ENCODE measurements around the gene SCLT1. TPM values are rescaled to one million over a fixed set of nuclear protein-coding genes. Genes with fewer than 3 reads are reported as not detected.
A peak's percentile ranks its signal among the peaks of the same experiment; 100 is the strongest.

Gene SCLT1
- total RNA-seq, 8 experiments from 2014 or later: 10.3 to 42.7 (median 17.4) TPM

GRCh38 chr4:128978985-128979384, 114.4 kb downstream of the SCLT1 start:
- no peak overlapping the region for H3K4me3 ChIP-seq
- in situ Hi-C loops (cut with MboI; ENCODE audit: low pct_unique_long_range_greater_than_20kb in 2 of 9, low sequenced_read_pairs in 9 of 9, unreplicated experiment in 9 of 9): no loop called here
- no peak overlapping the region for H3K27ac ChIP-seq
- 80 to 100% (median 93%) methylated on average over 1 of the region's 1 CpG; no CpG with 5 or more reads in 6 of the 10 experiments for WGBS, 10 experiments
- H3K4me1 ChIP-seq (replicated peaks in 1 of 2): no peaks in the 10 kb centered on the region
- no peak for ATAC-seq (replicated peaks in 6 of 8)

- 49 to 100% (median 76%) methylated on average over 1 to 2 of the region's 2 CpGs; no CpG with 5 or more reads in 1 of the 10 experiments for WGBS, 10 experiments
- H3K4me1 ChIP-seq (replicated peaks in 1 of 2): no peaks in the 10 kb centered on the region
- in situ Hi-C loops (cut with MboI; ENCODE audit: low pct_unique_long_range_greater_than_20kb in 2 of 9, low sequenced_read_pairs in 9 of 9, unreplicated experiment in 9 of 9): no loop called here
- H3K4me3 ChIP-seq: no peak overlapping the region
- peak in 5 of 8 experiments; percentile 10 to 95 (median 65) for ATAC-seq (replicated peaks in 6 of 8)
- no peak overlapping the region for H3K27ac ChIP-seq
Observed at GRCh38 chr4:128974136-128974581, 119.2 kb downstream of the SCLT1 start.

- no peak overlapping the region for H3K27ac ChIP-seq
- no peak overlapping the region for H3K4me3 ChIP-seq
- ATAC-seq (replicated peaks in 6 of 8): no peak
- no peaks in the 10 kb centered on the region for H3K4me1 ChIP-seq (replicated peaks in 1 of 2)
- in situ Hi-C loops (cut with MboI; ENCODE audit: low pct_unique_long_range_greater_than_20kb in 2 of 9, low sequenced_read_pairs in 9 of 9, unreplicated experiment in 9 of 9): no loop called here
Observed at GRCh38 chr4:128973384-128973783, 120.0 kb downstream of the SCLT1 start.

GRCh38 chr4:128961405-128961804, 131.9 kb downstream of the SCLT1 start:
- no peak overlapping the region for H3K4me3 ChIP-seq
- no peaks in the 10 kb centered on the region for H3K4me1 ChIP-seq (replicated peaks in 1 of 2)
- in situ Hi-C loops (cut with MboI; ENCODE audit: low pct_unique_long_range_greater_than_20kb in 2 of 9, low sequenced_read_pairs in 9 of 9, unreplicated experiment in 9 of 9): no loop called here
- ATAC-seq (replicated peaks in 6 of 8): no peak
- H3K27ac ChIP-seq: no peak overlapping the region

GRCh38 chr4:128958194-128958593, 135.1 kb downstream of the SCLT1 start:
- in situ Hi-C loops (cut with MboI; ENCODE audit: low pct_unique_long_range_greater_than_20kb in 2 of 9, low sequenced_read_pairs in 9 of 9, unreplicated experiment in 9 of 9): no loop called here
- 89 to 100% (median 100%) methylated on average over 1 to 2 of the region's 2 CpGs; no CpG with 5 or more reads in 2 of the 10 experiments for whole genome bisulfite sequencing, 10 experiments
- Histone ChIP-seq H3K4me3 (no peak overlapping the region), H3K4me1 (replicated peaks in 1 of 2) (no peaks in the 10 kb centered on the region), H3K27ac (no peak overlapping the region)
- ATAC-seq (replicated peaks in 6 of 8): no peak

GRCh38 chr4:128957459-128957858, 135.9 kb downstream of the SCLT1 start:
- Histone ChIP-seq H3K4me3 (no peak overlapping the region), H3K4me1 (replicated peaks in 1 of 2) (no peaks in the 10 kb centered on the region), H3K27ac (no peak overlapping the region)
- in situ Hi-C loops (cut with MboI; ENCODE audit: low pct_unique_long_range_greater_than_20kb in 2 of 9, low sequenced_read_pairs in 9 of 9, unreplicated experiment in 9 of 9): no loop called here
- ATAC-seq (replicated peaks in 6 of 8): no peak

GRCh38 chr4:128955751-128956150, 137.6 kb downstream of the SCLT1 start:
- Histone ChIP-seq H3K27ac (no peak overlapping the region), H3K4me1 (replicated peaks in 1 of 2) (no peaks in the 10 kb centered on the region)

GRCh38 chr4:128954941-128955340, 138.4 kb downstream of the SCLT1 start:
- in situ Hi-C loops (cut with MboI; ENCODE audit: low pct_unique_long_range_greater_than_20kb in 2 of 9, low sequenced_read_pairs in 9 of 9, unreplicated experiment in 9 of 9): no loop called here
- H3K4me1 ChIP-seq (replicated peaks in 1 of 2): no peaks in the 10 kb centered on the region
- WGBS, 10 experiments: 80 to 100% (median 91%) methylated on average over 1 to 2 of the region's 2 CpGs; no CpG with 5 or more reads in 3 of the 10 experiments
- ATAC-seq (replicated peaks in 6 of 8): no peak
- H3K27ac ChIP-seq: no peak overlapping the region
- H3K4me3 ChIP-seq: no peak overlapping the region

More at GRCh38 chr4:128955751-128956150, 137.6 kb downstream of the SCLT1 start:
- in situ Hi-C loops (cut with MboI; ENCODE audit: low pct_unique_long_range_greater_than_20kb in 2 of 9, low sequenced_read_pairs in 9 of 9, unreplicated experiment in 9 of 9): no loop called here
- H3K4me3 ChIP-seq: no peak overlapping the region
- no peak for ATAC-seq (replicated peaks in 6 of 8)
- 54 to 100% (median 86%) methylated on average over 1 to 2 of the region's 2 CpGs; no CpG with 5 or more reads in 1 of the 10 experiments for WGBS, 10 experiments

GRCh38 chr4:128951316-128951715, 142.0 kb downstream of the SCLT1 start:
- Histone ChIP-seq H3K27ac (no peak overlapping the region), H3K4me3 (no peak overlapping the region), H3K4me1 (replicated peaks in 1 of 2) (no peaks in the 10 kb centered on the region)
- in situ Hi-C loops (cut with MboI; ENCODE audit: low pct_unique_long_range_greater_than_20kb in 2 of 9, low sequenced_read_pairs in 9 of 9, unreplicated experiment in 9 of 9): no loop called here
- WGBS, 10 experiments: 48 to 100% (median 98%) methylated on average over 1 to 2 of the region's 2 CpGs; no CpG with 5 or more reads in 2 of the 10 experiments
- no peak for ATAC-seq (replicated peaks in 6 of 8)

- Histone ChIP-seq H3K27ac (no peak overlapping the region), H3K4me3 (no peak overlapping the region), H3K4me1 (replicated peaks in 1 of 2) (no peaks in the 10 kb centered on the region)
- ATAC-seq (replicated peaks in 6 of 8): no peak
- WGBS, 10 experiments: 80 to 100% (median 98%) methylated on average over 1 to 2 of the region's 2 CpGs
- in situ Hi-C loops (cut with MboI; ENCODE audit: low pct_unique_long_range_greater_than_20kb in 2 of 9, low sequenced_read_pairs in 9 of 9, unreplicated experiment in 9 of 9): no loop called here
Observed at GRCh38 chr4:128950796-128951195, 142.5 kb downstream of the SCLT1 start.

- in situ Hi-C loops (cut with MboI; ENCODE audit: low pct_unique_long_range_greater_than_20kb in 2 of 9, low sequenced_read_pairs in 9 of 9, unreplicated experiment in 9 of 9): no loop called here
- no peak overlapping the region for H3K27ac ChIP-seq
- no peak for ATAC-seq (replicated peaks in 6 of 8)
- no peak overlapping the region for H3K4me3 ChIP-seq
- H3K4me1 ChIP-seq (replicated peaks in 1 of 2): no peaks in the 10 kb centered on the region
- 92 to 100% (median 100%) methylated on average over 1 to 2 of the region's 3 CpGs; no CpG with 5 or more reads in 1 of the 10 experiments for WGBS, 10 experiments
Observed at GRCh38 chr4:128946916-128947315, 146.4 kb downstream of the SCLT1 start.

GRCh38 chr4:128942607-128943006, 150.7 kb downstream of the SCLT1 start:
- WGBS, 10 experiments: 0 to 100% (median 83%) methylated on average over 1 of the region's 1 CpG; no CpG with 5 or more reads in 2 of the 10 experiments
- no peak for ATAC-seq (replicated peaks in 6 of 8)
- Histone ChIP-seq H3K4me3 (no peak overlapping the region), H3K4me1 (replicated peaks in 1 of 2) (no peaks in the 10 kb centered on the region), H3K27ac (no peak overlapping the region)
- in situ Hi-C loops (cut with MboI; ENCODE audit: low pct_unique_long_range_greater_than_20kb in 2 of 9, low sequenced_read_pairs in 9 of 9, unreplicated experiment in 9 of 9): no loop called here

- no peaks in the 10 kb centered on the region for H3K4me1 ChIP-seq (replicated peaks in 1 of 2)
- no peak overlapping the region for H3K27ac ChIP-seq
- no peak overlapping the region for H3K4me3 ChIP-seq
- 53 to 100% (median 90%) methylated on average over 1 to 2 of the region's 2 CpGs; no CpG with 5 or more reads in 1 of the 10 experiments for WGBS, 10 experiments
- no peak for ATAC-seq (replicated peaks in 6 of 8)
- in situ Hi-C loops (cut with MboI; ENCODE audit: low pct_unique_long_range_greater_than_20kb in 2 of 9, low sequenced_read_pairs in 9 of 9, unreplicated experiment in 9 of 9): no loop called here
Observed at GRCh38 chr4:128940971-128941370, 152.4 kb downstream of the SCLT1 start.

GRCh38 chr4:128930051-128930450, 163.3 kb downstream of the SCLT1 start:
- ATAC-seq (replicated peaks in 6 of 8): no peak
- H3K4me1 ChIP-seq (replicated peaks in 1 of 2): no peaks in the 10 kb centered on the region
- H3K4me3 ChIP-seq: no peak overlapping the region
- in situ Hi-C loops (cut with MboI; ENCODE audit: low pct_unique_long_range_greater_than_20kb in 2 of 9, low sequenced_read_pairs in 9 of 9, unreplicated experiment in 9 of 9): no loop called here
- H3K27ac ChIP-seq: no peak overlapping the region
- 36 to 100% (median 68%) methylated on average over 1 to 3 of the region's 3 CpGs for WGBS, 10 experiments
